SK-N-SH (cell line): ENCODE results near the gene HNRNPF. TPM values are rescaled to one million over a fixed set of nuclear protein-coding genes. Genes with fewer than 3 reads are reported as not detected.

Experiments used
- CTCF ChIA-PET: fragments of 300-600, 350-600 bp; formaldehyde crosslinking; extraction: SDS; loops from one replicate; lab custom pipeline; 2021; lab: Yijun Ruan, JAX
- POLR2A ChIA-PET: fragments of 350-600 bp; sonication (Branson Sonifier 250); formaldehyde crosslinking; extraction: SDS; loops from one replicate; lab custom pipeline; 2020; ENCODE audit warnings: antibody characterized with exemption, inconsistent platforms; lab: Yijun Ruan, JAX
- DNase-seq: peaks from one replicate; pipeline ENCODE4 v3.0.0; 2012
- H2AFZ ChIP-seq: fragments of 200-600 bp; sonication (generic); 2 replicates; pipeline ENCODE4 v1.8.1; 2016; ENCODE audit warnings: antibody characterized with exemption, mild to moderate bottlenecking, low read depth
- H3F3A ChIP-seq: fragments of 200-600 bp; sonication (generic); replicated peaks from 2 replicates; pipeline ENCODE3; 2016; ENCODE audit warnings: antibody characterized with exemption, mild to moderate bottlenecking; ENCODE audit not compliant: insufficient read depth
- H3K27ac ChIP-seq, 2 experiments: fragments of 200-500 bp in 1 of 2; fragments of 200-600 bp in 1 of 2; sonication (Bioruptor generic) in 1 of 2; sonication (generic), shearing (Covaris generic) in 1 of 2; 2 replicates each; pipeline versions ENCODE4 v1.5.1 to v1.6.1; 2014 to 2016; ENCODE audit warnings: low read depth in 2 of 2, inconsistent platforms in 1 of 2, low read length in 1 of 2, mild to moderate bottlenecking in 1 of 2, mixed read lengths in 1 of 2
- H3K27me3 ChIP-seq: fragments of 200-600 bp; sonication (generic), shearing (Covaris generic); 2 replicates; pipeline ENCODE4 v1.6.1; 2016; ENCODE audit warnings: mixed run types; ENCODE audit not compliant: insufficient read depth
- H3K36me3 ChIP-seq, 2 experiments: fragments of 200-500 bp in 1 of 2; fragments of 200-600 bp in 1 of 2; sonication (Bioruptor generic) in 1 of 2; sonication (generic) in 1 of 2; replicated peaks in 1 of 2; 2 replicates each; pipeline versions ENCODE3 to v1.5.1; 2014 to 2016; ENCODE audit warnings: low read length in 1 of 2, mild to moderate bottlenecking in 1 of 2; ENCODE audit not compliant: insufficient read depth in 2 of 2, control insufficient read depth in 1 of 2
- H3K4me1 ChIP-seq, 2 experiments: fragments of 200-500 bp in 1 of 2; fragments of 200-600 bp in 1 of 2; sonication (Bioruptor generic) in 1 of 2; sonication (generic), shearing (Covaris generic) in 1 of 2; 2 replicates each; pipeline versions ENCODE4 v1.5.1 to v1.6.1; 2014 to 2016; ENCODE audit warnings: low read depth in 1 of 2, low read length in 1 of 2, mixed run types in 1 of 2; ENCODE audit not compliant: insufficient read depth in 2 of 2, control insufficient read depth in 1 of 2
- H3K4me2 ChIP-seq: fragments of 200-600 bp; sonication (generic), shearing (Covaris generic); 2 replicates; pipeline ENCODE4 v1.6.1; 2017; ENCODE audit warnings: mixed run types
- H3K4me3 ChIP-seq, 2 experiments: fragments of 200-500 bp in 1 of 2; fragments of 200-600 bp in 1 of 2; sonication (Bioruptor generic) in 1 of 2; sonication (generic), shearing (Covaris generic) in 1 of 2; 2 replicates each; pipeline versions ENCODE4 v1.5.1 to v1.8.1; 2014 to 2016; ENCODE audit warnings: low read depth in 2 of 2, inconsistent platforms in 1 of 2, low read length in 1 of 2, mild to moderate bottlenecking in 1 of 2, mixed read lengths in 1 of 2, moderate library complexity in 1 of 2
- H3K79me2 ChIP-seq: fragments of 200-600 bp; sonication (generic); 2 replicates; pipeline ENCODE4 v1.8.1; 2017; ENCODE audit warnings: mild to moderate bottlenecking; ENCODE audit not compliant: insufficient read depth
- H3K9ac ChIP-seq: fragments of 200-600 bp; sonication (generic); 2 replicates; pipeline ENCODE4 v1.6.1; 2017; ENCODE audit warnings: mixed run types
- H3K9me2 ChIP-seq: fragments of 200-600 bp; sonication (generic); 2 replicates; pipeline ENCODE4 v1.6.1; 2017; ENCODE audit warnings: mixed run types
- H3K9me3 ChIP-seq: fragments of 200-600 bp; sonication (generic); 2 replicates; pipeline ENCODE4 v1.6.1; 2017; ENCODE audit warnings: mixed run types, mild to moderate bottlenecking, moderate library complexity
- H4K20me1 ChIP-seq: fragments of 200-600 bp; sonication (generic); 2 replicates; pipeline ENCODE4 v1.6.1; 2017; ENCODE audit warnings: mild to moderate bottlenecking, mixed run types; ENCODE audit not compliant: insufficient read depth
- EP300 ChIP-seq, 2 experiments: IDR thresholded peaks; 2 replicates each; pipeline versions ENCODE4 v1.4.0 to v1.6.1; 2012; ENCODE audit warnings: borderline replicate concordance in 1 of 2, low read depth in 1 of 2, low read length in 1 of 2
- EZH2phosphoT487 ChIP-seq: fragments of 200-600 bp; sonication (generic); IDR thresholded peaks from 2 replicates; pipeline ENCODE4 v1.6.1; 2017; ENCODE audit warnings: low read depth, mixed run types, mild to moderate bottlenecking, antibody characterized with exemption, moderate library complexity, borderline replicate concordance
- GABPA ChIP-seq: IDR thresholded peaks from 2 replicates; pipeline ENCODE4 v1.4.0; 2012; ENCODE audit warnings: low read depth, mild to moderate bottlenecking
- GATA2 ChIP-seq: sonication (generic); formaldehyde crosslinking; IDR thresholded peaks from 2 replicates; pipeline ENCODE4 v1.5.0; 2020; ENCODE audit warnings: mild to moderate bottlenecking, missing genetic modification reagents
- IRF3 ChIP-seq: fragments of 150-350 bp; IDR thresholded peaks from 2 replicates; pipeline ENCODE4 v1.6.1; 2016; ENCODE audit warnings: mild to moderate bottlenecking, low read depth, low read length
- JUND ChIP-seq: IDR thresholded peaks from 2 replicates; pipeline ENCODE4 v1.4.0; 2012
- NRF1 ChIP-seq: IDR thresholded peaks from 2 replicates; pipeline ENCODE4 v1.6.1; 2012; ENCODE audit warnings: low read depth, mild to moderate bottlenecking, low read length
- POLR2AphosphoS5 ChIP-seq: IDR thresholded peaks from 2 replicates; pipeline ENCODE4 v1.6.1; 2012; ENCODE audit warnings: low read depth, low read length
- SIN3A ChIP-seq: IDR thresholded peaks from 2 replicates; pipeline ENCODE4 v1.6.1; 2012; ENCODE audit warnings: low read depth, mild to moderate bottlenecking, low read length, moderate library complexity, borderline replicate concordance
- TAF1 ChIP-seq: IDR thresholded peaks from 2 replicates; pipeline ENCODE4 v1.6.1; 2012; ENCODE audit warnings: low read depth, mild to moderate bottlenecking, low read length, moderate library complexity, borderline replicate concordance
- TCF12 ChIP-seq: IDR thresholded peaks from 2 replicates; pipeline ENCODE4 v1.4.0; 2012
- TEAD4 ChIP-seq: IDR thresholded peaks from 2 replicates; pipeline ENCODE4 v1.4.0; 2012; ENCODE audit warnings: mild to moderate bottlenecking, borderline replicate concordance; ENCODE audit not compliant: insufficient read depth
- USF1 ChIP-seq: IDR thresholded peaks from 2 replicates; pipeline ENCODE4 v1.4.0; 2012; ENCODE audit warnings: low read depth, borderline replicate concordance
- WGBS: methylation state at CpG from one replicate; pipeline ENCODE4 v1.1.6; 2017; ENCODE audit warnings: low lambda C conversion rate; 5-methylcytosine and 5-hydroxymethylcytosine counted together
- polyA plus RNA-seq, 3 experiments: library from polyadenylated mRNA; depleted of rRNA; stranded (reverse); fragments of >200 nt; gene quantifications; 2 replicates each; pipeline ENCODE4 v1.2.3, GENCODE V29; 2012
- TF ChIP-seq, protein P1 (sequence below): IDR thresholded peaks from 2 replicates; pipeline ENCODE4 v1.4.0; 2012; ENCODE audit warnings: low read depth, borderline replicate concordance

HNRNPF gene
- polyA plus RNA-seq, 1 of the 3 experiments (the other 2 are of a cell fraction), result 195 TPM

DNA sequence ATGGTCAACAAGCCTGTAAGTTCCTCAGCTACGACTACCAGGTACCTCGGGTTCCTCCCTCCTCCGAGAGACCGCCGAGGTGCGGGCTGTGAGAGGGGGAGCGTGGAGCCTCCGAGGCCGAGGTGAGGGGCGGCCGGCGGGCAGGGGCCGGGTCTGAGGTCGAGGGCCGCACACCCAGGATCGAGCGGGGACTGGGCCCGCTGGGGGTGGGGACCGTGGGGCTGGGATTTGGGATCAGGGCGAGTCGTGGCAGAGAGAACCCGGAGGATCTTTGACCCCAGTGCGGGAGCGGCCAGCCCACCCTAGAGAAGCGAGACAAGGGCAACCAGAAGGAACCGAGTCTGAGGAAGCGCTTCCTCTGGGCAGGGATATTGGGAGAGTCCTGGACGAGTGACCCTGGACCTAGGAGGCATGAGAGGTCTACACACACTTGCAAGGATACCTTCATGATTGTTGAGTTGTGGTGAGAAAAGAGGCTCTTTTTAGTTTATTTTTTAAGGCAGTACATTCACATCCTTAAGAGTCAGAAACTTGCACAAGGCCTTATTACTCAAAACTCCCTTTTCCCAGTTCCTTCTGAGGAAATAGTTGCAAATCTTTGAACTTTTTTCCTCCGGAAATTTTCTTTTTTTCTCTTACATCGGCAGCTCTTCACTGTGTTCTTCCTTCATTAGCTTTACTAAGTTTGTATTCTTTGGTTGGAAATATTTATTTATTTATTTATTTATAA is 28.3 kb upstream of the HNRNPF start:
- Histone ChIP-seq H3F3A (peaks cover 10% of the 10 kb centered on the region), H3K27ac (peak overlapping the region in 1 of 2 experiments; percentile 97; a peak in 2 of 4 replicates), H3K79me2 (peaks cover 32% of the 10 kb centered on the region; the same call in 1 of the 2 replicates), H3K9me3 (no peaks in the 10 kb centered on the region), H3K4me2 (peak overlapping the region; percentile 94), H4K20me1 (no peaks in the 10 kb centered on the region), H3K9me2 (no peaks in the 10 kb centered on the region), H3K4me3 (peak overlapping the region; percentile 65 to 93), H2AFZ (peak overlapping the region; percentile 79; the same call in 1 of the 2 replicates), H3K36me3 (peaks cover 0 to 3% of the 10 kb centered on the region in 2 experiments), H3K9ac (peak overlapping the region; percentile 99), H3K4me1 (no peaks in the 10 kb centered on the region), H3K27me3 (no peaks in the 10 kb centered on the region)
- no peak for DNase-seq
- ChIA-PET POLR2A (interaction anchor here (1.2 to 1.5 kb wide), 3 partner anchors 17 to 42 kb away, joined by 4 to 5 read pairs (median 4); partner anchors contain the start of gene HNRNPF), CTCF (interaction anchor here (1.2 to 2.0 kb wide), 5 partner anchors 11 to 46 kb away, joined by 3 to 6 read pairs (median 5); no protein-coding TSS in a partner anchor)
- no peak for TF ChIP-seq IRF3
- TF ChIP-seq, protein P1, sequence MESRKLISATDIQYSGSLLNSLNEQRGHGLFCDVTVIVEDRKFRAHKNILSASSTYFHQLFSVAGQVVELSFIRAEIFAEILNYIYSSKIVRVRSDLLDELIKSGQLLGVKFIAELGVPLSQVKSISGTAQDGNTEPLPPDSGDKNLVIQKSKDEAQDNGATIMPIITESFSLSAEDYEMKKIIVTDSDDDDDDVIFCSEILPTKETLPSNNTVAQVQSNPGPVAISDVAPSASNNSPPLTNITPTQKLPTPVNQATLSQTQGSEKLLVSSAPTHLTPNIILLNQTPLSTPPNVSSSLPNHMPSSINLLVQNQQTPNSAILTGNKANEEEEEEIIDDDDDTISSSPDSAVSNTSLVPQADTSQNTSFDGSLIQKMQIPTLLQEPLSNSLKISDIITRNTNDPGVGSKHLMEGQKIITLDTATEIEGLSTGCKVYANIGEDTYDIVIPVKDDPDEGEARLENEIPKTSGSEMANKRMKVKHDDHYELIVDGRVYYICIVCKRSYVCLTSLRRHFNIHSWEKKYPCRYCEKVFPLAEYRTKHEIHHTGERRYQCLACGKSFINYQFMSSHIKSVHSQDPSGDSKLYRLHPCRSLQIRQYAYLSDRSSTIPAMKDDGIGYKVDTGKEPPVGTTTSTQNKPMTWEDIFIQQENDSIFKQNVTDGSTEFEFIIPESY, result no peak
- TF ChIP-seq TEAD4, result no peak
- no peak for TF ChIP-seq GABPA
- TF ChIP-seq JUND, result no peak
- no peak for TF ChIP-seq USF1
- no peak for TF ChIP-seq EZH2phosphoT487
- TF ChIP-seq TAF1, result no peak
- no peak for TF ChIP-seq SIN3A
- TF ChIP-seq GATA2, result no peak
- TF ChIP-seq POLR2AphosphoS5, result no peak
- no peak for TF ChIP-seq EP300 (IDR thresholded peaks at IDR 0.05; ENCODE audit: borderline replicate concordance in 1 of 2, low read depth in 1 of 2, low read length in 1 of 2)
- TF ChIP-seq TCF12, result no peak
- TF ChIP-seq NRF1, result no peak
- WGBS, result 15% methylated on average over 13 of the region's 30 CpGs
